GDM1 (cell line): Measurements from ENCODE around the gene PATJ.
"Not testable (repeated sequence)": the region's sequence is repeated elsewhere in the genome, so short reads cannot be mapped to it uniquely, and the experiment has no call there.

Experiments used
- DNase-seq: peaks from one replicate; lab custom pipeline; 2025; lab: John Stamatoyannopoulos, UW

PATJ gene, protein sequence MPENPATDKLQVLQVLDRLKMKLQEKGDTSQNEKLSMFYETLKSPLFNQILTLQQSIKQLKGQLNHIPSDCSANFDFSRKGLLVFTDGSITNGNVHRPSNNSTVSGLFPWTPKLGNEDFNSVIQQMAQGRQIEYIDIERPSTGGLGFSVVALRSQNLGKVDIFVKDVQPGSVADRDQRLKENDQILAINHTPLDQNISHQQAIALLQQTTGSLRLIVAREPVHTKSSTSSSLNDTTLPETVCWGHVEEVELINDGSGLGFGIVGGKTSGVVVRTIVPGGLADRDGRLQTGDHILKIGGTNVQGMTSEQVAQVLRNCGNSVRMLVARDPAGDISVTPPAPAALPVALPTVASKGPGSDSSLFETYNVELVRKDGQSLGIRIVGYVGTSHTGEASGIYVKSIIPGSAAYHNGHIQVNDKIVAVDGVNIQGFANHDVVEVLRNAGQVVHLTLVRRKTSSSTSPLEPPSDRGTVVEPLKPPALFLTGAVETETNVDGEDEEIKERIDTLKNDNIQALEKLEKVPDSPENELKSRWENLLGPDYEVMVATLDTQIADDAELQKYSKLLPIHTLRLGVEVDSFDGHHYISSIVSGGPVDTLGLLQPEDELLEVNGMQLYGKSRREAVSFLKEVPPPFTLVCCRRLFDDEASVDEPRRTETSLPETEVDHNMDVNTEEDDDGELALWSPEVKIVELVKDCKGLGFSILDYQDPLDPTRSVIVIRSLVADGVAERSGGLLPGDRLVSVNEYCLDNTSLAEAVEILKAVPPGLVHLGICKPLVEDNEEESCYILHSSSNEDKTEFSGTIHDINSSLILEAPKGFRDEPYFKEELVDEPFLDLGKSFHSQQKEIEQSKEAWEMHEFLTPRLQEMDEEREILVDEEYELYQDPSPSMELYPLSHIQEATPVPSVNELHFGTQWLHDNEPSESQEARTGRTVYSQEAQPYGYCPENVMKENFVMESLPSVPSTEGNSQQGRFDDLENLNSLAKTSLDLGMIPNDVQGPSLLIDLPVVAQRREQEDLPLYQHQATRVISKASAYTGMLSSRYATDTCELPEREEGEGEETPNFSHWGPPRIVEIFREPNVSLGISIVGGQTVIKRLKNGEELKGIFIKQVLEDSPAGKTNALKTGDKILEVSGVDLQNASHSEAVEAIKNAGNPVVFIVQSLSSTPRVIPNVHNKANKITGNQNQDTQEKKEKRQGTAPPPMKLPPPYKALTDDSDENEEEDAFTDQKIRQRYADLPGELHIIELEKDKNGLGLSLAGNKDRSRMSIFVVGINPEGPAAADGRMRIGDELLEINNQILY (N-terminal part only)

DNA sequence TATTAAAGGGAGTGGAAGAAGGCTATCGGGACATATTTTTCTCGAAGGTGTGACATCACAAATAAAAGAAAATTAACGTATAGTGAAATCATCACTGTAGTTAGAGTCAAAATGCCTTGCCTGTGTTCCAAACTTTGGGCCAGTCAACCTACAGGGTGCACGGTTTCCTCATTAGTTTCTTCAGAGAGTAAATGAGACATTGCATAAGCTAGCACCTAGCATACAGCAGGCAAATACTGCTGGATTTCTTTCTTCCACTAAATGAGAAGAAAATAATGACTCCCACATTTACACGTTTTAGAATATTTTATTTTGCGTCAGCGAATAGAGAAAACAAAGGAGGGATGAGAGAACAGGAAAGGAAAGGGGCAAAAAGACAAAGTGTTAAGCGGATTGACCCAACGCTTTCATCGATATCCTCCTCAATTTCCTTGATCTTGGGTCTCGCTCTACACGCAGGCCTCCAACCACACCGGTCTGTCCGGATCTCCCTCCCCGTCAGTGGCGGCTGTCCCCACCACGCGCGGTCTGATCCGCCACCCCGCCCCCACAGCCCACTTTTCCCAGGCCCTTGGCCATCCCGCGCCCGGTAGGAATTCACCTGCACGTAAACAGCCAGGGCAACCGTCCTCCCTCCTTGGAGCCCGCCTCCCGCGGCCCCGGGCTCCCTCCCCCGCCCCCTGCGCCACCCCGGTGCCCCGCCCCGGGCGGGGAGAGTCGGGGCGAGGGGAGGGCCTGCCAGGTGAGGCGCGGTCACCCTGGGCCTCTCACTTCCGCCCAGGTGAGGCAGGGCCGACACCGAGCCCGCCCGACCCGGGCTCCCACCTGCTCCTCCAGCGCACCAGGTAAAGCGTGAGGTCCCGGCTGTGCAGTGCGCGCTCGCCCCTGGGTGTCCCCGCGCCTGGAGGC lies at the start of gene PATJ:
Gene PATJ (plus strand): TSS at position 770 of the 909 bp plus-strand sequence. CDS start 20,413 bp downstream, outside the sequence.
- DNase-seq = no peak

GRCh38 chr1:61699911-61700851 lies 42.1 kb upstream of the PATJ start:
- DNase-seq = no peak

DNA sequence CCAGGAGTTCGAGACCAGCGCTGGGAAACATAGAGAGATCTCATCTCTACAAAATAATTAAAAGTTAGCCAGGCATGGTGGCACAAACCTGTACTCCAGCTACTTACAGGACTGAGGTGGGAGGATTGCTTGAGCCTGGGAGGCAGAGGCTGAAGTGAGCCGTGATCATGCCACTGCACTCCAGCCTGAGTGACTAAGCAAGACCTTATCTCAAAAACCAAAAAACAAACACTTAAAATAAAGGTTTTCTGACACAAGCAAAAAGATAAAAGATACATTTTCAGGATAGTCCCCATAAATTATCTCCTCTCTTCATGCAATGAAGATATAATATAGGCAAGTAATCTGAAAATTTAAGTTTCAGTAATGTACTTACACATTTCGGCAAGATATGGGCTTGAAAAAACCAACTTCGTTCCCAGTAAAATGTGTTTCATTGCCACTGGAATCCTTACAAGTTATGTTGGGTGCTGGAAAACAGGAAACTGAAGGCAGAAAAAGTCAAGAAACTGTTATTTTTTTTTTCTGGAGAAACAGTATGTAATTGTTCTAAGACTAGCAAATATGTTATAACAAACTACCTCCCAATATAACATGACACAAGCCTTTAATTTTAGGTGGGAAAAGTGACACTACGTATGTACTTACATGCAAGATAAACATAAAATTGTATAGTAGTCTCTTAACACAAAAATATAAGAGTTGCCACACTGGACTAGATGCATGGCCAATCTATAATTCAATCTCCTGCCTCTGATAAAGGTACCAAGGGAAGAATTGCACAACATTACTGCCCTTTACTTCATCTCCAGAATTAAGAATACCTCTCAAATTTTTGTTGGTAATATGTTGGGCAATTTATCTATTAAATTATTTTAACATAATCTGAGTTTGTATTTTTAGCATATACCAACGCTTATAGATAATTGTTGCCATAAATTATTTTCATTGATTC lies 33.0 kb upstream of the PATJ start:
- DNase-seq = no peak

DNA sequence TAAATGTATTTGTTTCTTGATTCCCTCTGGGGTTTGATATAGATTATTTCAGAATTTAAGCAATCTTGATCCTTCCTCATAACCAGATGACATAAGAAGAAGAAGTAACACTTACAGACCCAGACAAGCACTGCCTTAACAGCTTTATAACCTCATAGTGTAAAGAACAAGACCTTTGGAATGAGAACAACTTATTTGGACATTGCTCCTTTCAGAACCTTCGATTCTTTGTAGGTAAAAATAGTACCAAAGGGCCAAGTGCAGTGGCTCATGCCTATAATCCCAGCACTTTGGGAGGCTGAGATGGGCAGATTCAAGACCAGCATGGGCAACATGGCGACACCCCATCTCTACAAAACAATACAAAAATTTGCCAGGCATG lies 32.4 kb upstream of the PATJ start:
- DNase-seq = no peak

DNA sequence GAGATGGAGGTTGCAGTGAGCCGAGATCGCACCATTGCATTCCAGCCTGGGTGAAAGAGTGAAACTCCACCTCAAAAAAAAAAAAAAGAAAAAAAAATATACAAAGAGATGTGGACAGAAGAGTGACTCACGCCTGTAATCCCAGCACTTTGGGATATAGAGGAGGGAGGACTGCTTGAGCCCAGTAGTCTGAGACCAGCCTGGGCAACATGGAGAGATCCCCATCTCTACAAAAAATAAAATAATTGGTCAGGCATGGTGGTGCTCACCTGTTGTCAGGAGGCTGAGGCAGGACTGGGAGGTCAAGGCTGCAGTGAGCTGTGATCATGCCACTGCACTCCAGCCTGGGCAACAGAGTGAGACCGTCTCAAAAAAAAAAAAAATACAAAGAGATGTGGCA lies 31.0 kb upstream of the PATJ start:
- DNase-seq = not testable (repeated sequence)

GRCh38 chr1:61711969-61712368 lies 30.3 kb upstream of the PATJ start:
- no peak for DNase-seq

DNA sequence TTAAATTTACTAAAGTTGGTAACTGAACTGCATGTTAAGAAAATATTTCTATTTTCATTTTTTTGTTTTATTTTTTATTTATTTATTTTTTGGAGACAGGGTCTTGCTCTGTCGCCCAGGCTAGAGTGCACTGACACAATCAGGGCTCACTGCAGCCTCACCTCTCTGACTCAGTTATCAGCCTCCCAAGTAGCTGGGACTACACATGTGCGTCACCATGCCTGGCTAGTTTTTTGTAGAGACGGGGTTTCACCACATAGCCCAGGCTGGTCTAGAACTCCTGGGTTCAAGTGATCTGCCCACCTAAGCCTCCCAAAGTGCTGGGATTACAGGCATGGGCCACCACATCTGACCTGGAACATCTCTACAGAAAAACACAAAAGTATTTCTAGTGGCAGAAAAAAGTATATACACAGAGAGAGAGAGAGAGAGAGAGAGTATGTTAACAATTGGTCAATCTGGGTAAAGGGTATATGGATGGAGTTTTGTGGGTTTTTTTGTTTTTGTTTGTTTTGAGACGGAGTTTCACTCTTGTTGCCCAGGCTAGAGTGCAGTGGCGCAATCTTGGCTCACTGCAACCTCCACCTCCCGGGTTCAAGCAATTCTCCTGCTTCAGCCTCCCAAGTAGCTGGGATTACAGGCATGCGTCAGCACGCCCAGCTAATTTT lies 23.1 kb upstream of the PATJ start:
- DNase-seq = not testable (repeated sequence)

DNA sequence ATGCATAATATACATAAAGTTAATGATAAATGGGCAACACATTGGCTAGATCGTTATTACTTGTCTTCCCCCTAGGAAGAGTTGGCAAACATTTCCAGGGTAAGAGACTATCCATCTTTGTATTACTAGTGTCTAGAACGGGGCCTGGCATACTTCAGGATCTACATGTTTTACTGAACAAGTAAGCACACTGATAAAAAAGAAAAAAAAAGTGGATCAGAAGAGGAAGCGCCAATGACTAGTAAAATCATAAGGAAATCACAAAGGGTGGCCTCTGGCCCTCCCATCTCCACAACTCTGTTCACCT lies 17.8 kb upstream of the PATJ start:
- DNase-seq = no peak

DNA sequence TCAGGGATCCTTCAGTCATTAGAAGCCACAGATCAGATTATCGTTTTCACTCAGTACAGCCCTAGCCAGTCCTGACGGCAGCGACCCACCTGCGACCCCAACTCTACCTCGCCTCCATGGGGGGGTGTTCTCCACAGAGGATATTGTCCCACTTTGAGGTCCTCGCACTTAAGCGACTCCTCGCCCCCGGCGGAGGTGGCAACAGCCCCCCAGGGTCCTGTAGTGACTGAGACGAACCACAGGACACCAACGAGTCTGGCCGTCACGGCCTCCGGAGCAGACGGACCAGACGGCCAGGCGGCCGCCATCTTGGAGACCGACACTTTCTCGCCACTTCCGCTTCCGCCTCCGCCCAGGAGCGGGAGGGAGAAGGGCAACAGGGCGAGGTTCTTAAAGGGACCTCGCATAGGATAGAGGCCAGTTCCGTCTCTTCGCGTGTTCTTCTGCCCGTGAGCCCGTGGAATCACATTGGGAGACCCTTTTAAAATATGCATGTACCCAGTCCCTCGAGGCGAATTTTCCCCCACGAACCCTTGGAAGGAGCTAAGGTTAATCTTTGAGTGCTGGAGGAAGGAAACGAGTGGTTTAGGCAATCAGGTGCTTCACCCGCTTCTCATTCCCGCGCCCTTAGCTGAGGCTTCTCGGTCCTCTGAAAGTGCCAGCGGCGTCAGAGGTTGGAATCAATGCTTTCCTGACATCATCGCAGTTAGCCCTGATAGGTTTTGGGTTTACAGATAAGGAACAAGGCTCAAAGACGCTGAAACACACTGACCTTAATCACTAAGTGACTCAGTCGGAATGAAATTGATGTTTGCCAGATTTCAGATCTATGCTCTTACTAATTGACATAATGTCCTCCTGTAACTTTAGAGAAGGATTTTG lies 17.2 kb upstream of the PATJ start, which contains the start of gene TM2D1:
Gene TM2D1 (minus strand): TSS at position 329 of the 882 bp plus-strand sequence. CDS start 21 bp downstream, at position 308.
- peak; percentile 86 for DNase-seq

DNA sequence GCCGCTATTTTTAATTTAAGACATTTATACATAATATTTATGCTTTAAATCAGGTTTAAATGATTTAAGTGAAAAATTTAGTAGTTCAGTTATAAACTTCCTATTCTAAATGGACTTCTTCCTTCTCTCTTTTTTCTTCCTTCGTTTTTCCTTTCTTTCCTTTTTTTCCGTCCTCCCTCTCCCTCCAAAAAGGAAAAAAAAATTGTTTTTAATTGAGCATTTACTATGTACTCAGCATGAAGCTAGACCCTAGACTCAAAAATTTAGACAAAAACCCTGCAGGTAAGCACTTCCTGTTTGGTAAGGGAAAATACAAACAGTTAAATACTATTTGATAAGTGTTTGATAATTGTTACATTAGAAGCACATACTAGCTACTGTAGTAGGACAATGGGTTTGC lies 14.7 kb upstream of the PATJ start:
- DNase-seq = no peak

DNA sequence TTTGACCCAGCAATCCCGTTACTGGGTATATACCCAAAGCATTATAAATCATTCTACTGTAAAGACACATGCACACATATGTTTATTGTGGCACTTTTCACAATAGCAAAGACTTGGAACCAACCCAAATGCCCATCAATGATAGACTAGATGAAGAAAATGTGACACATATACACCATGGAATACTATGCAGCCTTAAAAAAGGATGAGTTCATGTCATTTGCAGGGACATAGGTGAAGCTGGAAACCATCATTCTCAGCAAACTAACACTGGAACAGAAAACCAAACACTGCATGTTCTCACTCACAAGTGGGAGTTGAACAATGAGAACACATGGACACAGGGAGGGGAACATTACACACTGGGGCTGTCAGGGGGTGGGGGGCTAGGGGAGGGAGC lies 11.6 kb upstream of the PATJ start:
- not testable (repeated sequence) for DNase-seq

DNA sequence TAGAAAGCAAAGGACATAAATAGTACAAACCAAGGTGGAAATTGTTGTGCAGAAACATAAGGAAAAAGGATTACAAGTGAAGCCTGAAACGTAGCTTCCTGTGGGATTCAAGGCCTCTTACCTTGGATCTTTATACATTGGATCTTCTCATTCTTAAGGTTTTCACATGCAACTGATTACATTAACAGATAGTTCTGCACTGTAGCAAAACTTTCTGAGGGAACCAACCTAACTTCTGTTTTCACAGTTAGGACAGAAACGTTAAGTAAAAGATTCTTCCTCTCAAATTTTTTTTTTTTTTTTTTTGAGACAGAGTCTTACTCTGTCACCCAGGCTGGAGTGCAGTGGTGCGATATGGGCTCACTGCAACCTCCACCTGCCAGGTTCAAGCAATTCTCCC lies 9.6 kb upstream of the PATJ start:
- DNase-seq = no peak

GRCh38 chr1:61740751-61741700 lies 1.3 kb upstream of the PATJ start:
- no peak for DNase-seq

GRCh38 chr1:61742620-61743430 lies 545 bp downstream of the PATJ start:
- DNase-seq = no peak

GRCh38 chr1:61743431-61743705 lies 1.1 kb downstream of the PATJ start:
- no peak for DNase-seq
